Panc1 (cell line): Measurements from ENCODE around the gene PKD2. TPM values are rescaled to one million over a fixed set of nuclear protein-coding genes. Genes with fewer than 3 reads are reported as not detected.

Source experiments
- ATAC-seq: fragments of 200-7000 bp; cut with Tn5 transposase; 2 replicates; pipeline ENCODE4 v1.9.1; 2020; ENCODE audit warnings: mild to moderate bottlenecking, moderate library complexity
- BruUV-seq: library from RNA; stranded (reverse); fragments of 400-500 nt; replicated peaks from 2 replicates; lab custom pipeline; 2021; lab: Mats Ljungman, UMichigan
- CTCF ChIA-PET: fragments of 300-600 bp; sonication (Branson Sonifier 250); formaldehyde crosslinking; loops from one replicate; lab custom pipeline; 2022; ENCODE audit warnings: antibody characterized with exemption; lab: Charles Lee
- POLR2A ChIA-PET: fragments of 300-600 bp; sonication (Branson Sonifier 250); formaldehyde crosslinking; loops from one replicate; lab custom pipeline; 2022; ENCODE audit warnings: antibody characterized with exemption; lab: Charles Lee
- DNase-seq: peaks from one replicate; pipeline ENCODE4 v3.0.0-alpha.2; 2010; ENCODE audit warnings: low read depth, low spot score
- H3K27ac ChIP-seq: 2 replicates; pipeline ENCODE4 v1.5.1; 2011; ENCODE audit warnings: mild to moderate bottlenecking, low read length, inconsistent platforms
- H3K27me3 ChIP-seq: fragments of 200-500 bp; sonication (Bioruptor generic); 2 replicates; pipeline ENCODE4 v1.6.0; 2014; ENCODE audit warnings: low read length, inconsistent platforms; ENCODE audit not compliant: control insufficient read depth, insufficient read depth
- H3K36me3 ChIP-seq: fragments of 200-500 bp; sonication (Bioruptor generic); 2 replicates; pipeline ENCODE4 v1.5.1; 2014; ENCODE audit warnings: inconsistent platforms, mild to moderate bottlenecking, low read length, moderate library complexity; ENCODE audit not compliant: control insufficient read depth, insufficient read depth
- H3K4me1 ChIP-seq: 2 replicates; pipeline ENCODE4 v1.5.1; 2011; ENCODE audit warnings: inconsistent platforms, mild to moderate bottlenecking, low read length, moderate library complexity; ENCODE audit not compliant: control insufficient read depth, insufficient read depth
- H3K4me3 ChIP-seq, 2 experiments: 2 replicates each; pipeline ENCODE4 v1.5.1; 2011 to 2012; ENCODE audit warnings: low read depth in 2 of 2, low read length in 2 of 2, mild to moderate bottlenecking in 2 of 2, inconsistent platforms in 1 of 2, moderate library complexity in 1 of 2
- H3K9me3 ChIP-seq: fragments of 200-500 bp; sonication (Bioruptor generic); 2 replicates; pipeline ENCODE4 v1.5.1; 2014; ENCODE audit warnings: low read depth, mild to moderate bottlenecking, inconsistent platforms, low read length, moderate library complexity; ENCODE audit not compliant: control insufficient read depth, insufficient read depth
- POLR2AphosphoS5 ChIP-seq: IDR thresholded peaks from 2 replicates; pipeline ENCODE4 v1.6.1; 2012; ENCODE audit warnings: mild to moderate bottlenecking, low read depth, low read length, moderate library complexity
- SIN3A ChIP-seq: IDR thresholded peaks from 2 replicates; pipeline ENCODE4 v1.6.1; 2012; ENCODE audit warnings: low read depth, mild to moderate bottlenecking, low read length, moderate library complexity, borderline replicate concordance; ENCODE audit not compliant: insufficient read depth
- TCF7L2 ChIP-seq: IDR thresholded peaks from 2 replicates; pipeline ENCODE4 v1.6.1; 2011; ENCODE audit warnings: mild to moderate bottlenecking, low read depth, low read length, inconsistent platforms
- in situ Hi-C: cut with HindIII; loops from 2 replicates; pipeline ENCODE4 v1.10.0; 2016; ENCODE audit warnings: low sequenced_read_pairs, low pct_unique_long_range_greater_than_20kb
- intact Hi-C: fragments of 100-400 bp; cut with micrococcal nuclease; formaldehyde crosslinking; loops from one replicate; pipeline ENCODE4 v1.10.0; 2022; ENCODE audit not compliant: unreplicated experiment
- total RNA-seq: library from RNA; stranded (reverse); gene quantifications from one replicate; pipeline ENCODE4 v1.2.1, GENCODE V29; 2021; ENCODE audit not compliant: unreplicated experiment
- TF ChIP-seq, protein P1 (sequence below): fragments of 450-650 bp; IDR thresholded peaks from 2 replicates; pipeline ENCODE4 v1.5.1; 2017; ENCODE audit warnings: mild to moderate bottlenecking
- TF ChIP-seq, protein P2 (sequence below), 2 experiments: IDR thresholded peaks; 2 replicates each; pipeline ENCODE4 v1.6.1; 2011 to 2012; ENCODE audit warnings: low read depth in 2 of 2, control low read depth in 1 of 2, low read length in 1 of 2, mild to moderate bottlenecking in 1 of 2, moderate library complexity in 1 of 2; ENCODE audit not compliant: insufficient read depth in 1 of 2

The PKD2 gene
- total RNA-seq, 1 experiment from 2014 or later, result 21.7 TPM

DNA sequence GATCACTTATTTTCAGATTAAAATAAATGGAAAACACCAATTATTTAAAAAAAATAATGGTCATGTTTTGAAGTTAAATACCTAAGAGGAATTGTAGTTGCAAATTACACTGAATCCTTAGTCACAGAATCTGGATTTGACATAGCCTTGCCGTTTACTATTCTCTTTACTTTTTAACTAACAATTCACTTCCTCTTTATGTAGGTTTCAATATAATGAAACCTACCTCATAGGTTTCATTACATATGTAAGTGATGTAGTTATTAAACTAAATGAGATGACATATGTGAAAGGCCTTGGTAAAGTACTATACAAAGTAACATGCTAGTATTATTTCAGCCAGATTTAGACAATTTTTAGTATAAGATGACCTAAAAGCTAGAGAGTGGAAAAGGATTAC is 25.4 kb upstream of the PKD2 start:
- no peaks in the 10 kb centered on the region for H3K4me1 ChIP-seq
- H3K27ac ChIP-seq, result no peak overlapping the region
- TF ChIP-seq POLR2AphosphoS5, result no peak
- TF ChIP-seq, protein P1, sequence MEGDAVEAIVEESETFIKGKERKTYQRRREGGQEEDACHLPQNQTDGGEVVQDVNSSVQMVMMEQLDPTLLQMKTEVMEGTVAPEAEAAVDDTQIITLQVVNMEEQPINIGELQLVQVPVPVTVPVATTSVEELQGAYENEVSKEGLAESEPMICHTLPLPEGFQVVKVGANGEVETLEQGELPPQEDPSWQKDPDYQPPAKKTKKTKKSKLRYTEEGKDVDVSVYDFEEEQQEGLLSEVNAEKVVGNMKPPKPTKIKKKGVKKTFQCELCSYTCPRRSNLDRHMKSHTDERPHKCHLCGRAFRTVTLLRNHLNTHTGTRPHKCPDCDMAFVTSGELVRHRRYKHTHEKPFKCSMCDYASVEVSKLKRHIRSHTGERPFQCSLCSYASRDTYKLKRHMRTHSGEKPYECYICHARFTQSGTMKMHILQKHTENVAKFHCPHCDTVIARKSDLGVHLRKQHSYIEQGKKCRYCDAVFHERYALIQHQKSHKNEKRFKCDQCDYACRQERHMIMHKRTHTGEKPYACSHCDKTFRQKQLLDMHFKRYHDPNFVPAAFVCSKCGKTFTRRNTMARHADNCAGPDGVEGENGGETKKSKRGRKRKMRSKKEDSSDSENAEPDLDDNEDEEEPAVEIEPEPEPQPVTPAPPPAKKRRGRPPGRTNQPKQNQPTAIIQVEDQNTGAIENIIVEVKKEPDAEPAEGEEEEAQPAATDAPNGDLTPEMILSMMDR, result no peak
- TF ChIP-seq SIN3A, result no peak
- in situ Hi-C loops, result no loop called here
- H3K36me3 ChIP-seq, result no peaks in the 10 kb centered on the region
- no TSS peak for BruUV-seq
- no peaks in the 10 kb centered on the region for H3K9me3 ChIP-seq
- intact Hi-C loops, result no loop called here
- no peak overlapping the region for H3K4me3 ChIP-seq
- POLR2A ChIA-PET, result no interaction called here
- H3K27me3 ChIP-seq, result no peaks in the 10 kb centered on the region
- DNase-seq, result no peak
- CTCF ChIA-PET, result no interaction called here
- no peak for ATAC-seq

DNA sequence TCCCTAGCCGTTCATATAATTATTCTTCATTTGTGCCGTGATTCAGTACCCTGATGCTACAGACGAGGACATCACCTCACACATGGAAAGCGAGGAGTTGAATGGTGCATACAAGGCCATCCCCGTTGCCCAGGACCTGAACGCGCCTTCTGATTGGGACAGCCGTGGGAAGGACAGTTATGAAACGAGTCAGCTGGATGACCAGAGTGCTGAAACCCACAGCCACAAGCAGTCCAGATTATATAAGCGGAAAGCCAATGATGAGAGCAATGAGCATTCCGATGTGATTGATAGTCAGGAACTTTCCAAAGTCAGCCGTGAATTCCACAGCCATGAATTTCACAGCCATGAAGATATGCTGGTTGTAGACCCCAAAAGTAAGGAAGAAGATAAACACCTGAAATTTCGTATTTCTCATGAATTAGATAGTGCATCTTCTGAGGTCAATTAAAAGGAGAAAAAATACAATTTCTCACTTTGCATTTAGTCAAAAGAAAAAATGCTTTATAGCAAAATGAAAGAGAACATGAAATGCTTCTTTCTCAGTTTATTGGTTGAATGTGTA is 24.9 kb upstream of the PKD2 start:
- no peak overlapping the region for H3K27ac ChIP-seq
- CTCF ChIA-PET, result no interaction called here
- no peaks in the 10 kb centered on the region for H3K36me3 ChIP-seq
- ATAC-seq (no peak), DNase-seq (no peak)
- in situ Hi-C loops, result no loop called here
- no peaks in the 10 kb centered on the region for H3K9me3 ChIP-seq
- POLR2A ChIA-PET, result no interaction called here
- TF ChIP-seq SIN3A, result no peak
- TF ChIP-seq, protein P2, sequence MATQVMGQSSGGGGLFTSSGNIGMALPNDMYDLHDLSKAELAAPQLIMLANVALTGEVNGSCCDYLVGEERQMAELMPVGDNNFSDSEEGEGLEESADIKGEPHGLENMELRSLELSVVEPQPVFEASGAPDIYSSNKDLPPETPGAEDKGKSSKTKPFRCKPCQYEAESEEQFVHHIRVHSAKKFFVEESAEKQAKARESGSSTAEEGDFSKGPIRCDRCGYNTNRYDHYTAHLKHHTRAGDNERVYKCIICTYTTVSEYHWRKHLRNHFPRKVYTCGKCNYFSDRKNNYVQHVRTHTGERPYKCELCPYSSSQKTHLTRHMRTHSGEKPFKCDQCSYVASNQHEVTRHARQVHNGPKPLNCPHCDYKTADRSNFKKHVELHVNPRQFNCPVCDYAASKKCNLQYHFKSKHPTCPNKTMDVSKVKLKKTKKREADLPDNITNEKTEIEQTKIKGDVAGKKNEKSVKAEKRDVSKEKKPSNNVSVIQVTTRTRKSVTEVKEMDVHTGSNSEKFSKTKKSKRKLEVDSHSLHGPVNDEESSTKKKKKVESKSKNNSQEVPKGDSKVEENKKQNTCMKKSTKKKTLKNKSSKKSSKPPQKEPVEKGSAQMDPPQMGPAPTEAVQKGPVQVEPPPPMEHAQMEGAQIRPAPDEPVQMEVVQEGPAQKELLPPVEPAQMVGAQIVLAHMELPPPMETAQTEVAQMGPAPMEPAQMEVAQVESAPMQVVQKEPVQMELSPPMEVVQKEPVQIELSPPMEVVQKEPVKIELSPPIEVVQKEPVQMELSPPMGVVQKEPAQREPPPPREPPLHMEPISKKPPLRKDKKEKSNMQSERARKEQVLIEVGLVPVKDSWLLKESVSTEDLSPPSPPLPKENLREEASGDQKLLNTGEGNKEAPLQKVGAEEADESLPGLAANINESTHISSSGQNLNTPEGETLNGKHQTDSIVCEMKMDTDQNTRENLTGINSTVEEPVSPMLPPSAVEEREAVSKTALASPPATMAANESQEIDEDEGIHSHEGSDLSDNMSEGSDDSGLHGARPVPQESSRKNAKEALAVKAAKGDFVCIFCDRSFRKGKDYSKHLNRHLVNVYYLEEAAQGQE (IDR thresholded peaks at IDR 0.05; ENCODE audit: insufficient read depth in 1 of 2, low read depth in 2 of 2, low read length in 1 of 2), result no peak
- TF ChIP-seq TCF7L2, result no peak
- no peak for TF ChIP-seq POLR2AphosphoS5
- TF ChIP-seq, protein P1, result no peak
- intact Hi-C loops, result no loop called here
- BruUV-seq, result no TSS peak
- no peaks in the 10 kb centered on the region for H3K4me1 ChIP-seq
- no peak overlapping the region for H3K4me3 ChIP-seq
- H3K27me3 ChIP-seq, result no peaks in the 10 kb centered on the region
